Measurements from ENCODE around the gene OMP. TPM values are rescaled to one million over a fixed set of nuclear protein-coding genes. Genes with fewer than 3 reads are reported as not detected.

Gene OMP
- total and polyA plus RNA-seq, 2 of the 4 experiments (the other 2 are of a cell fraction) = 0.27 TPM; not detected in 1

DNA sequence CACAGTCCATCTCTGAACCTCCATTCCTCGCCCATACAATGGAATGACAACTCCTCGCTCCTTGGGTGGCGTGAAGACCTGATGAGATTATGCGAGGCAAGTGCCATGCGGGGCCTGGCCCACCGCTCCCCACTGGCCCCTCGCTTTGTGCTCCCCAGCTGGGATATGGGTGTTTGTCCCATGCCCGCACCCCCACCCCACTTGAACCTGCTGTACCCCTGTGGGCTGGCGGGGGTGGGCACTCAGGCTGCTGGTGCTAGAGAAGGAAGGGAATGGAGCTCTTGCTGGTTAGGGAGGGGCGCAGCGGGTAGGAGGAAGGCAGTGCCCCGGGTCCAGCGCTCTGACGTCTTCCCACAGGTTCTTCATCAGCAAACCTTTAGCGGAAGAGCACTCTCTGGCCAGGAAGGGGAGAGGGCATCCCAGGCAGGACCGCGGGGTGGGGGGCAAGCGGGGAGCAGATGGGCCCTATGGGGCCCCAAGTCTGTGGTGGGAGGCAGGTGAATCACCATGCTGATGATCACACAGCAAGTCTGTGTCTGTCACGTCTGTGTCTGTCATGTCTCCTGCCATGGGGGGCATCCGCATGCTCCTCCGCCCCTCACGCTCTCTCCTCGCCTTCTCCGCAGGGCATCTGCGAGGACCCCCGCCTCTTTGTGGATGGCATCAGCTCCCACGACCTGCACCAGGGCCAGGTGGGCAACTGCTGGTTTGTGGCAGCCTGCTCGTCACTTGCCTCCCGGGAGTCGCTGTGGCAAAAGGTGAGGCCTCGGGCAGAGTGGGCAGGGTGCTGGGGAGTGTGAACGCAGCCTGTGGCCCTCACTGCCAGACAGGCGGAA is 9.4 kb upstream of the OMP start (continued):
- TF ChIP-seq, protein P1, sequence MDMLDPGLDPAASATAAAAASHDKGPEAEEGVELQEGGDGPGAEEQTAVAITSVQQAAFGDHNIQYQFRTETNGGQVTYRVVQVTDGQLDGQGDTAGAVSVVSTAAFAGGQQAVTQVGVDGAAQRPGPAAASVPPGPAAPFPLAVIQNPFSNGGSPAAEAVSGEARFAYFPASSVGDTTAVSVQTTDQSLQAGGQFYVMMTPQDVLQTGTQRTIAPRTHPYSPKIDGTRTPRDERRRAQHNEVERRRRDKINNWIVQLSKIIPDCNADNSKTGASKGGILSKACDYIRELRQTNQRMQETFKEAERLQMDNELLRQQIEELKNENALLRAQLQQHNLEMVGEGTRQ (IDR thresholded peaks at IDR 0.05; ENCODE audit: low read depth, low read length) = no peak

- in situ Hi-C loops (cut with MboI; ENCODE audit: low sequenced_read_pairs) (loop anchor here (5.0 kb wide), 1 partner anchor 47 kb away; no protein-coding TSS in a partner anchor), dilution Hi-C loops (cut with HindIII; ENCODE audit: low sequenced_read_pairs, unreplicated experiment) (no loop called here), intact Hi-C loops (cut with micrococcal nuclease) (no loop called here)
- no peak overlapping the region for H2BK5ac ChIP-seq (ENCODE audit: low read depth, low read length, poor library complexity, severe bottlenecking)
- H4K5ac ChIP-seq (ENCODE audit: low read depth, low read length) = no peak overlapping the region
- no peaks in the 10 kb centered on the region for H3K9me3 ChIP-seq (ENCODE audit: control insufficient read depth, insufficient read depth, low read length)
- no peaks in the 10 kb centered on the region for H3K27me3 ChIP-seq (ENCODE audit: control insufficient read depth, insufficient read depth, low read length)
- H3K18ac ChIP-seq (ENCODE audit: low read depth, low read length) = no peak overlapping the region
- no peaks in the 10 kb centered on the region for H3K4me1 ChIP-seq (ENCODE audit: control insufficient read depth, insufficient read depth, low read length)
- no peaks in the 10 kb centered on the region; a peak in 1 of 4 replicates for H3K79me1 ChIP-seq (ENCODE audit: low read depth in 1 of 2, low read length in 2 of 2)
- H2BK120ac ChIP-seq (ENCODE audit: low read depth, low read length) = no peak overlapping the region
- ATAC-seq (ENCODE audit: low read depth) = no peak
- H3K56ac ChIP-seq (ENCODE audit: extremely low read depth, insufficient read depth, low read length) = no peak overlapping the region
- no peak overlapping the region for H2BK15ac ChIP-seq (ENCODE audit: low read depth, low read length)
- no peaks in the 10 kb centered on the region for H3K9me1 ChIP-seq (ENCODE audit: insufficient read depth, low read length)
- H2AK9ac ChIP-seq (replicated peaks; ENCODE audit: low read depth, low read length, poor library complexity) = no peak overlapping the region
- no peak overlapping the region for H3K23ac ChIP-seq (ENCODE audit: low read depth, low read length)
- CTCF ChIA-PET = no interaction called here
- H2AK5ac ChIP-seq (ENCODE audit: low read depth, low read length) = no peak overlapping the region
- peaks cover 19% of the 10 kb centered on the region for H4K20me1 ChIP-seq (ENCODE audit: insufficient read depth, low read length)
- no peak overlapping the region for H4K91ac ChIP-seq (ENCODE audit: insufficient read depth, low read depth, low read length)
- no TSS peak for BruUV-seq (replicated peaks)
- no peak overlapping the region for H3K14ac ChIP-seq (replicated peaks; ENCODE audit: low read depth, low read length)
- H3K4me3 ChIP-seq (ENCODE audit: insufficient read depth, low read depth, low read length) = no peak overlapping the region
- POLR2A ChIA-PET (ENCODE audit: unreplicated experiment) = no interaction called here
- H2AFZ ChIP-seq (replicated peaks; ENCODE audit: low read length, poor library complexity) = no peak overlapping the region
- no peak overlapping the region for H4K8ac ChIP-seq (ENCODE audit: low read depth in 2 of 2, low read length in 2 of 2)
- H3K4ac ChIP-seq (ENCODE audit: low read depth, low read length) = no peak overlapping the region
- WGBS, 2 experiments (ENCODE audit: extremely low coverage in 2 of 2, insufficient read length in 1 of 2) = no CpG with 5 or more reads among the region's 6 CpGs
- no peak for DNase-seq
- peaks cover 2% of the 10 kb centered on the region for H3K36me3 ChIP-seq (ENCODE audit: control insufficient read depth, insufficient read depth, low read length)
- no peak overlapping the region for H3K27ac ChIP-seq (ENCODE audit: insufficient read depth, low read length)
- no peak overlapping the region for H3K4me2 ChIP-seq (ENCODE audit: low read depth, low read length)
- H2BK20ac ChIP-seq (ENCODE audit: low read depth, low read length) = no peak overlapping the region
- H3K9ac ChIP-seq (ENCODE audit: low read depth, low read length) = no peak overlapping the region
- no peak for TF ChIP-seq MAZ (IDR thresholded peaks at IDR 0.05; ENCODE audit: borderline replicate concordance, low read depth, low read length)
- TF ChIP-seq ELK1 (IDR thresholded peaks at IDR 0.05; ENCODE audit: borderline replicate concordance, low read depth, low read length) = no peak
- TF ChIP-seq FOS (IDR thresholded peaks at IDR 0.05; ENCODE audit: low read depth, low read length) = no peak
- no peak for TF ChIP-seq MAFK (IDR thresholded peaks at IDR 0.05; ENCODE audit: low read depth, low read length)
- TF ChIP-seq CHD1 (IDR thresholded peaks at IDR 0.05; ENCODE audit: low read depth, low read length) = no peak
- no peak for TF ChIP-seq MXI1 (IDR thresholded peaks at IDR 0.05; ENCODE audit: borderline replicate concordance, low read depth, low read length)
- no peak for TF ChIP-seq CEBPB (IDR thresholded peaks at IDR 0.05; ENCODE audit: low read depth, low read length)
- TF ChIP-seq SMC3 (IDR thresholded peaks at IDR 0.05; ENCODE audit: low read depth, low read length) = no peak
- TF ChIP-seq RCOR1 (IDR thresholded peaks at IDR 0.05; ENCODE audit: insufficient replicate concordance, low read length) = no peak
- TF ChIP-seq RAD21 (IDR thresholded peaks at IDR 0.05; ENCODE audit: low read length) = no peak
- TF ChIP-seq NFE2L2 (IDR thresholded peaks at IDR 0.05; ENCODE audit: low read depth, low read length) = no peak
- TF ChIP-seq RFX5 (IDR thresholded peaks at IDR 0.05; ENCODE audit: low read depth, low read length) = no peak
Observed at GRCh38 chr11:77093987-77094840, 8.4 kb upstream of the OMP start.

Data from IMR-90 (cell line).